BJ (cell line): ENCODE results near the gene IGIP. TPM values are rescaled to one million over a fixed set of nuclear protein-coding genes. Genes with fewer than 3 reads are reported as not detected.

Experiments used
- CTCF ChIA-PET: fragments of 350-600 bp; formaldehyde crosslinking; extraction: SDS; loops from one replicate; lab custom pipeline; 2021; ENCODE audit warnings: antibody characterized with exemption, inconsistent platforms; lab: Yijun Ruan, JAX
- POLR2A ChIA-PET: fragments of 300-600 bp; sonication (Branson Sonifier 250); formaldehyde crosslinking; extraction: SDS; loops from one replicate; lab custom pipeline; 2021; ENCODE audit warnings: antibody characterized with exemption; lab: Charles Lee
- DNase-seq: peaks from one replicate; pipeline ENCODE4 v3.0.0-alpha.2; 2011; ENCODE audit warnings: low read depth
- H3K27me3 ChIP-seq: 2 replicates; pipeline ENCODE4 v1.6.0; 2011; ENCODE audit warnings: low read length; ENCODE audit not compliant: control insufficient read depth, insufficient read depth
- H3K36me3 ChIP-seq: 2 replicates; pipeline ENCODE4 v1.5.1; 2011; ENCODE audit warnings: low read length; ENCODE audit not compliant: control insufficient read depth, insufficient read depth
- H3K4me3 ChIP-seq: 2 replicates; pipeline ENCODE4 v1.5.1; 2011; ENCODE audit warnings: low read depth, mild to moderate bottlenecking, control low read depth, low read length
- polyA plus RNA-seq: library from polyadenylated mRNA; depleted of rRNA; stranded (reverse); fragments of >200 nt; gene quantifications from 2 replicates; pipeline ENCODE4 v1.2.3, GENCODE V29; 2011
- TF ChIP-seq, protein P1 (sequence below): IDR thresholded peaks from 2 replicates; pipeline ENCODE4 v1.5.1; 2011; ENCODE audit warnings: low read depth, mild to moderate bottlenecking, control low read depth, inconsistent platforms, low read length, moderate library complexity; ENCODE audit not compliant: insufficient read depth

Gene IGIP
- polyA plus RNA-seq, 1 experiment, result 1.5 TPM

DNA sequence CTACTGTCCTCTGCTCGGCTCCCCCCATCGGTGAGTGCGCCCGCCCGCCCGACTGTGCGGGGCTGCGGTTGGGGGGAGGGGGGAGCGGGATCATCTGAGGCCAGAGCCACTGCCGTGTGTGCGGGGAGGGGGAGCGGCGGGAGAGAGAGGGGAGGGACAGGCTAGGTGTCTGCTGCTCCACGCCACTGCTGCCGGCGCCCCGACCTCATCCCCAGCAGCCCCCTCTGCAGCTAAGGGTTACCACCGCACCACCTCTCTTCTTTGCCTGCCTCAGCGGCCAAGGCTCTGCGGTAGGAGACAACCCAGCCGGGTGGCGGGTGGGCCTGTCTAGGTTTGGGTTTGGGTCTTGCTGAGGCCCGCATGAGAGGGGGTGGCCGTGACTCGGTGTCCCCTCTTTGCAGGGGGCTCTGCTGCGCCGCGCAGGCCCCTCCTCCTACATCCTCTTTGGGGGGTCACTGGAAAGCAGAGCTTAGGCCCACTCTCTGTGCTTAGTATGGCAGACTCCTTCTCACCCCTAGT is 12.5 kb upstream of the IGIP start:
- POLR2A ChIA-PET, result interaction anchor here (0.7 to 1.4 kb wide), 3 partner anchors 8 to 1482 kb away, joined by 3 to 5 read pairs (median 4); no protein-coding TSS in a partner anchor
- H3K27me3 ChIP-seq, result no peaks in the 10 kb centered on the region
- DNase-seq, result no peak
- peak overlapping the region; percentile 88 for H3K4me3 ChIP-seq
- TF ChIP-seq, protein P1, sequence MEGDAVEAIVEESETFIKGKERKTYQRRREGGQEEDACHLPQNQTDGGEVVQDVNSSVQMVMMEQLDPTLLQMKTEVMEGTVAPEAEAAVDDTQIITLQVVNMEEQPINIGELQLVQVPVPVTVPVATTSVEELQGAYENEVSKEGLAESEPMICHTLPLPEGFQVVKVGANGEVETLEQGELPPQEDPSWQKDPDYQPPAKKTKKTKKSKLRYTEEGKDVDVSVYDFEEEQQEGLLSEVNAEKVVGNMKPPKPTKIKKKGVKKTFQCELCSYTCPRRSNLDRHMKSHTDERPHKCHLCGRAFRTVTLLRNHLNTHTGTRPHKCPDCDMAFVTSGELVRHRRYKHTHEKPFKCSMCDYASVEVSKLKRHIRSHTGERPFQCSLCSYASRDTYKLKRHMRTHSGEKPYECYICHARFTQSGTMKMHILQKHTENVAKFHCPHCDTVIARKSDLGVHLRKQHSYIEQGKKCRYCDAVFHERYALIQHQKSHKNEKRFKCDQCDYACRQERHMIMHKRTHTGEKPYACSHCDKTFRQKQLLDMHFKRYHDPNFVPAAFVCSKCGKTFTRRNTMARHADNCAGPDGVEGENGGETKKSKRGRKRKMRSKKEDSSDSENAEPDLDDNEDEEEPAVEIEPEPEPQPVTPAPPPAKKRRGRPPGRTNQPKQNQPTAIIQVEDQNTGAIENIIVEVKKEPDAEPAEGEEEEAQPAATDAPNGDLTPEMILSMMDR, result no peak
- CTCF ChIA-PET, result interaction anchor here (1.1 to 12.5 kb wide), 4 partner anchors 19 to 32 kb away, joined by 3 to 118 read pairs (median 3); no protein-coding TSS in a partner anchor
- H3K36me3 ChIP-seq, result peaks cover 3% of the 10 kb centered on the region; the same call in 1 of the 2 replicates

- TF ChIP-seq, protein P1, result no peak
- ChIA-PET POLR2A (interaction anchor here (0.7 kb wide), 1 partner anchor 1481 kb away, joined by 5 read pairs; no protein-coding TSS in a partner anchor), CTCF (interaction anchor here (1.2 to 12.5 kb wide), 3 partner anchors 19 to 40 kb away, joined by 3 to 118 read pairs (median 4); no protein-coding TSS in a partner anchor)
- peak within 1 kb of the TSS; percentile 88 for H3K4me3 ChIP-seq
- no peaks in the 10 kb centered on the region for H3K27me3 ChIP-seq
- H3K36me3 ChIP-seq, result peaks cover 3% of the 10 kb centered on the region; the same call in 1 of the 2 replicates
- DNase-seq, result peak; percentile 48
Observed at GRCh38 chr5:140113699-140114263, 12.0 kb upstream of the IGIP start, which contains the start of gene PURA. PURA (plus strand) TSS chr5:140114109; CDS start chr5:140114182, 73 bp downstream.

GRCh38 chr5:140114341-140115185 is 11.2 kb upstream of the IGIP start:
- ChIA-PET POLR2A (no interaction called here), CTCF (interaction anchor here (0.8 to 12.5 kb wide), 6 partner anchors 10 to 51 kb away, joined by 3 to 118 read pairs (median 4); no protein-coding TSS in a partner anchor)
- TF ChIP-seq, protein P1, result no peak
- Histone ChIP-seq H3K27me3 (no peaks in the 10 kb centered on the region), H3K4me3 (peak overlapping the region; percentile 88), H3K36me3 (peaks cover 3% of the 10 kb centered on the region; the same call in 1 of the 2 replicates)
- no peak for DNase-seq

DNA sequence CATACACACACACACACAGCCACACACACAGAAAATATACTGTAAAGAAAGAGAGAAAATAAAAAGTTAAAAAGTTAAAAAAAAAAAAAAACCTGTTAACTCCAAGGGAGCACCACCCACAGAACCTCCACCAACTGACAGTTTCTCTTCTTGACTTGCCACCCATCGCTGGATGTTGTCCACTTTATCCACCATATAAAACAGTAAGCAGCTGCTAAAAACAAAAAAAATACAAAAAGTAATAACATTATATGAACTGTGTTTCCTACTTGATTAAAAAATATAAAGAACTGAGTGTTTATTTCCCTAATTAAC is 10.6 kb upstream of the IGIP start:
- DNase-seq, result no peak
- POLR2A ChIA-PET, result no interaction called here

More for the DNA sequence above, 10.6 kb upstream of the IGIP start:
- H3K4me3 ChIP-seq, result peak overlapping the region; percentile 88
- TF ChIP-seq, protein P1, result no peak
- CTCF ChIA-PET, result interaction anchor here (0.6 to 12.5 kb wide), 6 partner anchors 10 to 51 kb away, joined by 3 to 118 read pairs (median 4); no protein-coding TSS in a partner anchor
- peaks cover 3% of the 10 kb centered on the region; the same call in 1 of the 2 replicates for H3K36me3 ChIP-seq
- no peaks in the 10 kb centered on the region for H3K27me3 ChIP-seq
